Adrenal gland (tissue), 5 donors: ENCODE results near the gene ZC3H12C.
"Not testable (repeated sequence)": the region's sequence is repeated elsewhere in the genome, so short reads cannot be mapped to it uniquely, and the experiment has no call there.

ENCODE experiments used
- CTCF ChIP-seq, 6 experiments: fragments of 450-650 bp in 4 of 6; fragments of 200-600 bp in 2 of 6; sonication (generic) in 1 of 6; IDR thresholded peaks; 1 replicate in 5 of 6; 2 replicates in 1 of 6; pipeline versions ENCODE4 v1.5.1 to v1.8.0; 2016 to 2021; ENCODE audit warnings: antibody characterized with exemption in 6 of 6, mild to moderate bottlenecking in 2 of 6, moderate library complexity in 1 of 6
- POLR2A ChIP-seq, 2 donors: fragments of 450-650 bp; IDR thresholded peaks; one replicate each; pipeline ENCODE4 v1.6.1; 2017; ENCODE audit warnings: antibody characterized with exemption in 2 of 2, mild to moderate bottlenecking in 2 of 2, moderate library complexity in 1 of 2
- donor health status: DM: no; HTN: no; CAD: no.

GRCh38 chr11:110068001-110068400 lies 25.2 kb upstream of the ZC3H12C start:
- TF ChIP-seq CTCF, POLR2A (IDR thresholded peaks at IDR 0.05): not testable (repeated sequence)
